HEK293 (cell line): ENCODE results near the gene CENPT.

ENCODE experiments used
- CTCF ChIA-PET: fragments of 350-600 bp; formaldehyde crosslinking; extraction: SDS; loops from one replicate; lab custom pipeline; 2021; ENCODE audit warnings: antibody characterized with exemption; lab: Yijun Ruan, JAX
- POLR2A ChIA-PET: fragments of 300-600 bp; formaldehyde crosslinking; extraction: SDS; loops from one replicate; lab custom pipeline; 2020; ENCODE audit warnings: antibody characterized with exemption, inconsistent platforms; lab: Yijun Ruan, JAX
- H3K27ac ChIP-seq: fragments of 200-500 bp; sonication (Bioruptor generic); 2 replicates; pipeline ENCODE4 v1.5.1; 2014; ENCODE audit warnings: low read depth, low read length, control low read depth, inconsistent platforms; ENCODE audit errors: extremely low read depth
- H3K36me3 ChIP-seq, 2 experiments: fragments of 200-500 bp in 1 of 2; sonication (Bioruptor generic) in 1 of 2; 1 replicate in 1 of 2; 2 replicates in 1 of 2; pipeline ENCODE4 v1.5.1; 2014 to 2017; ENCODE audit warnings: inconsistent platforms in 2 of 2, low read length in 2 of 2; ENCODE audit not compliant: control insufficient read depth in 2 of 2, insufficient read depth in 1 of 2
- H3K4me1 ChIP-seq: fragments of 200-500 bp; sonication (Bioruptor generic); 2 replicates; pipeline ENCODE4 v1.5.1; 2014; ENCODE audit warnings: mild to moderate bottlenecking, low read length, inconsistent platforms; ENCODE audit not compliant: control insufficient read depth, insufficient read depth
- H3K4me3 ChIP-seq: 2 replicates; pipeline ENCODE4 v1.5.1; 2011; ENCODE audit warnings: low read depth, mild to moderate bottlenecking, control low read depth, low read length, moderate library complexity
- H3K9me3 ChIP-seq: fragments of 200-500 bp; sonication (Bioruptor generic); 2 replicates; pipeline ENCODE4 v1.5.1; 2014; ENCODE audit warnings: low read depth, low read length, inconsistent platforms; ENCODE audit not compliant: control insufficient read depth, insufficient read depth
- EGR2 ChIP-seq: fragments of 450-650 bp; formaldehyde crosslinking; IDR thresholded peaks from 2 replicates; pipeline ENCODE4 v1.5.1; 2016; ENCODE audit warnings: low read depth, missing biosample characterization, missing genetic modification characterization
- FEZF1 ChIP-seq: fragments of 450-650 bp; formaldehyde crosslinking; IDR thresholded peaks from 2 replicates; pipeline ENCODE4 v1.5.1; 2016; ENCODE audit warnings: missing biosample characterization, missing genetic modification characterization
- MEIS1 ChIP-seq: sonication (generic); formaldehyde crosslinking; IDR thresholded peaks from 2 replicates; pipeline ENCODE4 v1.8.1; 2022; ENCODE audit warnings: missing genetic modification reagents, mild to moderate bottlenecking, borderline replicate concordance
- MZF1 ChIP-seq: fragments of 450-650 bp; formaldehyde crosslinking; IDR thresholded peaks from 2 replicates; pipeline ENCODE4 v1.5.1; 2017; ENCODE audit warnings: missing biosample characterization, missing genetic modification characterization, borderline replicate concordance
- OSR2 ChIP-seq: fragments of 450-650 bp; formaldehyde crosslinking; IDR thresholded peaks from 2 replicates; pipeline ENCODE4 v1.5.1; 2016; ENCODE audit warnings: missing biosample characterization, missing genetic modification characterization
- TCF7L2 ChIP-seq: IDR thresholded peaks from 2 replicates; pipeline ENCODE4 v1.6.1; 2011; ENCODE audit warnings: low read depth, mild to moderate bottlenecking, inconsistent platforms, low read length, moderate library complexity, borderline replicate concordance
- YY2 ChIP-seq: fragments of 450-650 bp; formaldehyde crosslinking; IDR thresholded peaks from 2 replicates; pipeline ENCODE4 v1.5.1; 2016; ENCODE audit warnings: missing biosample characterization, missing genetic modification characterization
- ZFHX2 ChIP-seq: fragments of 450-650 bp; formaldehyde crosslinking; conservative IDR thresholded peaks from 2 replicates; pipeline ENCODE4 v1.5.1; 2016; ENCODE audit warnings: missing biosample characterization, missing genetic modification characterization
- ZNF138 ChIP-seq: fragments of 450-650 bp; formaldehyde crosslinking; IDR thresholded peaks from 2 replicates; pipeline ENCODE4 v1.5.1; 2016; ENCODE audit warnings: missing biosample characterization, missing genetic modification characterization, borderline replicate concordance
- ZNF449 ChIP-seq: fragments of 450-650 bp; formaldehyde crosslinking; IDR thresholded peaks from 2 replicates; pipeline ENCODE4 v1.5.1; 2017; ENCODE audit warnings: missing biosample characterization, mild to moderate bottlenecking, missing genetic modification characterization, moderate library complexity
- ZNF600 ChIP-seq: fragments of 450-650 bp; formaldehyde crosslinking; IDR thresholded peaks from 2 replicates; pipeline ENCODE4 v1.5.1; 2016; ENCODE audit warnings: missing biosample characterization, missing genetic modification characterization
- ZNF645 ChIP-seq: fragments of 450-650 bp; formaldehyde crosslinking; IDR thresholded peaks from 2 replicates; pipeline ENCODE4; 2016; ENCODE audit warnings: missing biosample characterization, missing genetic modification characterization
- ZNF660 ChIP-seq: fragments of 450-650 bp; IDR thresholded peaks from 2 replicates; pipeline ENCODE4 v1.5.1; 2018; ENCODE audit warnings: missing biosample characterization, mild to moderate bottlenecking, missing genetic modification characterization
- ZSCAN16 ChIP-seq: fragments of 450-650 bp; formaldehyde crosslinking; IDR thresholded peaks from 2 replicates; pipeline ENCODE4 v1.5.1; 2016; ENCODE audit warnings: missing biosample characterization, missing genetic modification characterization

CENPT gene

GRCh38 chr16:67857547-67858233 lies 10.2 kb upstream of the CENPT start:
- Histone ChIP-seq H3K36me3 (peaks cover 0 to 50% of the 10 kb centered on the region in 2 experiments; a peak in 2 of 3 replicates), H3K27ac (no peak overlapping the region), H3K4me3 (no peak overlapping the region), H3K9me3 (no peaks in the 10 kb centered on the region), H3K4me1 (peaks cover 13% of the 10 kb centered on the region)
- TF ChIP-seq ZFHX2 (0 out of 2 replicates have a peak, but pooled peaks have one; percentile 30), ZNF138 (tag by site-specific recombination) (no peak), MZF1 (tag by site-specific recombination) (no peak), FEZF1 (tag by site-specific recombination) (0 out of 2 replicates have a peak, but pooled peaks have one; percentile 8), EGR2 (tag by site-specific recombination) (peak; percentile 48; the same call in 1 of the 2 replicates), ZNF600 (tag by site-specific recombination) (no peak), ZNF449 (tag by site-specific recombination) (no peak), OSR2 (no peak), TCF7L2 (no peak)
- CTCF ChIA-PET = interaction anchor here (0.5 to 1.4 kb wide), 5 partner anchors 26 to 136 kb away, joined by 3 to 5 read pairs (median 3); no protein-coding TSS in a partner anchor
- POLR2A ChIA-PET = interaction anchor here (0.9 kb wide), 1 partner anchor 34 kb away, joined by 3 read pairs; no protein-coding TSS in a partner anchor

GRCh38 chr16:67856927-67857546 lies 9.5 kb upstream of the CENPT start:
- POLR2A ChIA-PET = interaction anchor here (1.2 kb wide), 1 partner anchor 40 kb away, joined by 3 read pairs; no protein-coding TSS in a partner anchor

GRCh38 chr16:67855789-67856188 lies 8.3 kb upstream of the CENPT start:
- H3K36me3 ChIP-seq = peaks cover 0 to 34% of the 10 kb centered on the region in 2 experiments; a peak in 2 of 3 replicates
- H3K9me3 ChIP-seq = no peaks in the 10 kb centered on the region
- POLR2A ChIA-PET = interaction anchor here (0.6 to 1.5 kb wide), 3 partner anchors 22 to 149 kb away, joined by 3 to 5 read pairs (median 3); no protein-coding TSS in a partner anchor
- no peak overlapping the region for H3K27ac ChIP-seq
- CTCF ChIA-PET = interaction anchor here (0.6 to 0.8 kb wide), 2 partner anchors 40 to 188 kb away, joined by 3 read pairs; no protein-coding TSS in a partner anchor
- H3K4me1 ChIP-seq = peaks cover 12% of the 10 kb centered on the region
- no peak for TF ChIP-seq ZNF660 (tag by site-specific recombination)
- no peak for TF ChIP-seq ZNF645 (tag by site-specific recombination)
- no peak for TF ChIP-seq MEIS1 (CRISPR knock-in tag)
- H3K4me3 ChIP-seq = no peak overlapping the region

More at GRCh38 chr16:67856927-67857546, 9.5 kb upstream of the CENPT start:
- H3K4me3 ChIP-seq = no peak overlapping the region
- peaks cover 0 to 45% of the 10 kb centered on the region in 2 experiments; a peak in 2 of 3 replicates for H3K36me3 ChIP-seq
- CTCF ChIA-PET = interaction anchor here (0.8 to 1.4 kb wide), 5 partner anchors 27 to 137 kb away, joined by 3 to 5 read pairs (median 3); no protein-coding TSS in a partner anchor
- TF ChIP-seq ZSCAN16 (tag by site-specific recombination) (peak; percentile 90), YY2 (tag by site-specific recombination) (no peak)
- 0 out of 2 replicates have a peak overlapping the region, but pooled peaks have one; percentile 14 for H3K27ac ChIP-seq
- H3K4me1 ChIP-seq = peaks cover 12% of the 10 kb centered on the region
- H3K9me3 ChIP-seq = no peaks in the 10 kb centered on the region
